ENCODE data around the gene CTU2. TPM values are rescaled to one million over a fixed set of nuclear protein-coding genes. Genes with fewer than 3 reads are reported as not detected.

Gene CTU2
- total RNA-seq, 1 experiment from 2014 or later: 52.4 TPM

DNA sequence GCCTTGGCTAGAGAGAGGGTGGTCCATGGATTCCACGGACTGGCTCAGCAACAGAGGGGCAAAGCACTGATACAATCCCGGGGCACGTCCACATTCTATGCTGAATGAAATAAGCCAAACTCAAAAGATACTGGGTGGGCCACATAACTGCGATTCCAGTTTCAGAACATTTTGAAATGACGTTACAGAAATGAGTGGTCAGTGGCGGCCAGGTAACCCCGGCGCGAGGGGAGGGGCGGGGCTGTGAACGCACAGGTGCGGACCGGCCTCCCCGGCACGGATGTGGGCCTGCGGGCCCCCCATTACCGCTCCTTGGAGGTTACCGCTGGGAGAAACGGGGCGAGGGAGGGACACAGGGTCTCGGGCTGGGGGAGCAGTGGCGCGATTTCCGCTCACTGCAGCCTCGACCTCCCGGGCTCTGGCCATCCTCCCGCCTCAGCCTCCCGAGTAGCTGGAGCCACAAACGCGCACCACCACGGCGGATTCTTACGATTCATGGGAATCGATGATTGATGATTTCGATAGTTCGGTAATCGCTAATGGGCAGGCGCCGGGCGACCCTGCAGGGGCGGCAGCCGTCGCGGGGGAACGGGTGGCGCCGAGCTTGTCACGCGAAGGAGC, 44.0 kb upstream of the CTU2 start:
- H3K4me3 Mint-ChIP-seq: peak overlapping the region; percentile 83
- no peak for ATAC-seq
- H3K27me3 Mint-ChIP-seq (ENCODE audit: low read depth): no peaks in the 10 kb centered on the region; the same call in 1 of the 2 replicates
- peak overlapping the region; percentile 93 for H3K27ac Mint-ChIP-seq
- peaks cover 18% of the 10 kb centered on the region for H3K4me1 Mint-ChIP-seq
- CTCF ChIA-PET: interaction anchor here (0.5 to 2.6 kb wide), 8 partner anchors 10 to 122 kb away, joined by 3 to 25 read pairs (median 4); no protein-coding TSS in a partner anchor
- H3K36me3 Mint-ChIP-seq: peaks cover 5% of the 10 kb centered on the region
- TF ChIP-seq ZNF219 (CRISPR knock-in tag; IDR thresholded peaks at IDR 0.05; ENCODE audit: borderline replicate concordance) (peak; percentile 70; the same call in 1 of the 2 replicates), TEAD1 (CRISPR knock-in tag; IDR thresholded peaks at IDR 0.05) (peak; percentile 40; the same call in 1 of the 2 replicates), ZNF416 (CRISPR knock-in tag; IDR thresholded peaks at IDR 0.05) (no peak), JAZF1 (CRISPR knock-in tag; IDR thresholded peaks at IDR 0.05) (no peak), JUN (CRISPR knock-in tag; IDR thresholded peaks at IDR 0.05) (0 out of 2 replicates have a peak, but pooled peaks have one; percentile 57)
- TF ChIP-seq, protein P1, sequence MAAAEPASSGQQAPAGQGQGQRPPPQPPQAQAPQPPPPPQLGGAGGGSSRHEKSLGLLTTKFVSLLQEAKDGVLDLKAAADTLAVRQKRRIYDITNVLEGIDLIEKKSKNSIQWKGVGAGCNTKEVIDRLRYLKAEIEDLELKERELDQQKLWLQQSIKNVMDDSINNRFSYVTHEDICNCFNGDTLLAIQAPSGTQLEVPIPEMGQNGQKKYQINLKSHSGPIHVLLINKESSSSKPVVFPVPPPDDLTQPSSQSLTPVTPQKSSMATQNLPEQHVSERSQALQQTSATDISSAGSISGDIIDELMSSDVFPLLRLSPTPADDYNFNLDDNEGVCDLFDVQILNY (CRISPR knock-in tag; IDR thresholded peaks at IDR 0.05): no peak
- TF ChIP-seq, protein P2, sequence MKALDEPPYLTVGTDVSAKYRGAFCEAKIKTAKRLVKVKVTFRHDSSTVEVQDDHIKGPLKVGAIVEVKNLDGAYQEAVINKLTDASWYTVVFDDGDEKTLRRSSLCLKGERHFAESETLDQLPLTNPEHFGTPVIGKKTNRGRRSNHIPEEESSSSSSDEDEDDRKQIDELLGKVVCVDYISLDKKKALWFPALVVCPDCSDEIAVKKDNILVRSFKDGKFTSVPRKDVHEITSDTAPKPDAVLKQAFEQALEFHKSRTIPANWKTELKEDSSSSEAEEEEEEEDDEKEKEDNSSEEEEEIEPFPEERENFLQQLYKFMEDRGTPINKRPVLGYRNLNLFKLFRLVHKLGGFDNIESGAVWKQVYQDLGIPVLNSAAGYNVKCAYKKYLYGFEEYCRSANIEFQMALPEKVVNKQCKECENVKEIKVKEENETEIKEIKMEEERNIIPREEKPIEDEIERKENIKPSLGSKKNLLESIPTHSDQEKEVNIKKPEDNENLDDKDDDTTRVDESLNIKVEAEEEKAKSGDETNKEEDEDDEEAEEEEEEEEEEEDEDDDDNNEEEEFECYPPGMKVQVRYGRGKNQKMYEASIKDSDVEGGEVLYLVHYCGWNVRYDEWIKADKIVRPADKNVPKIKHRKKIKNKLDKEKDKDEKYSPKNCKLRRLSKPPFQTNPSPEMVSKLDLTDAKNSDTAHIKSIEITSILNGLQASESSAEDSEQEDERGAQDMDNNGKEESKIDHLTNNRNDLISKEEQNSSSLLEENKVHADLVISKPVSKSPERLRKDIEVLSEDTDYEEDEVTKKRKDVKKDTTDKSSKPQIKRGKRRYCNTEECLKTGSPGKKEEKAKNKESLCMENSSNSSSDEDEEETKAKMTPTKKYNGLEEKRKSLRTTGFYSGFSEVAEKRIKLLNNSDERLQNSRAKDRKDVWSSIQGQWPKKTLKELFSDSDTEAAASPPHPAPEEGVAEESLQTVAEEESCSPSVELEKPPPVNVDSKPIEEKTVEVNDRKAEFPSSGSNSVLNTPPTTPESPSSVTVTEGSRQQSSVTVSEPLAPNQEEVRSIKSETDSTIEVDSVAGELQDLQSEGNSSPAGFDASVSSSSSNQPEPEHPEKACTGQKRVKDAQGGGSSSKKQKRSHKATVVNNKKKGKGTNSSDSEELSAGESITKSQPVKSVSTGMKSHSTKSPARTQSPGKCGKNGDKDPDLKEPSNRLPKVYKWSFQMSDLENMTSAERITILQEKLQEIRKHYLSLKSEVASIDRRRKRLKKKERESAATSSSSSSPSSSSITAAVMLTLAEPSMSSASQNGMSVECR (CRISPR knock-in tag; IDR thresholded peaks at IDR 0.05; ENCODE audit: borderline replicate concordance): peak; percentile 64
- TF ChIP-seq, protein P3, sequence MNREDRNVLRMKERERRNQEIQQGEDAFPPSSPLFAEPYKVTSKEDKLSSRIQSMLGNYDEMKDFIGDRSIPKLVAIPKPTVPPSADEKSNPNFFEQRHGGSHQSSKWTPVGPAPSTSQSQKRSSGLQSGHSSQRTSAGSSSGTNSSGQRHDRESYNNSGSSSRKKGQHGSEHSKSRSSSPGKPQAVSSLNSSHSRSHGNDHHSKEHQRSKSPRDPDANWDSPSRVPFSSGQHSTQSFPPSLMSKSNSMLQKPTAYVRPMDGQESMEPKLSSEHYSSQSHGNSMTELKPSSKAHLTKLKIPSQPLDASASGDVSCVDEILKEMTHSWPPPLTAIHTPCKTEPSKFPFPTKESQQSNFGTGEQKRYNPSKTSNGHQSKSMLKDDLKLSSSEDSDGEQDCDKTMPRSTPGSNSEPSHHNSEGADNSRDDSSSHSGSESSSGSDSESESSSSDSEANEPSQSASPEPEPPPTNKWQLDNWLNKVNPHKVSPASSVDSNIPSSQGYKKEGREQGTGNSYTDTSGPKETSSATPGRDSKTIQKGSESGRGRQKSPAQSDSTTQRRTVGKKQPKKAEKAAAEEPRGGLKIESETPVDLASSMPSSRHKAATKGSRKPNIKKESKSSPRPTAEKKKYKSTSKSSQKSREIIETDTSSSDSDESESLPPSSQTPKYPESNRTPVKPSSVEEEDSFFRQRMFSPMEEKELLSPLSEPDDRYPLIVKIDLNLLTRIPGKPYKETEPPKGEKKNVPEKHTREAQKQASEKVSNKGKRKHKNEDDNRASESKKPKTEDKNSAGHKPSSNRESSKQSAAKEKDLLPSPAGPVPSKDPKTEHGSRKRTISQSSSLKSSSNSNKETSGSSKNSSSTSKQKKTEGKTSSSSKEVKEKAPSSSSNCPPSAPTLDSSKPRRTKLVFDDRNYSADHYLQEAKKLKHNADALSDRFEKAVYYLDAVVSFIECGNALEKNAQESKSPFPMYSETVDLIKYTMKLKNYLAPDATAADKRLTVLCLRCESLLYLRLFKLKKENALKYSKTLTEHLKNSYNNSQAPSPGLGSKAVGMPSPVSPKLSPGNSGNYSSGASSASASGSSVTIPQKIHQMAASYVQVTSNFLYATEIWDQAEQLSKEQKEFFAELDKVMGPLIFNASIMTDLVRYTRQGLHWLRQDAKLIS (CRISPR knock-in tag; IDR thresholded peaks at IDR 0.05; ENCODE audit: borderline replicate concordance): no peak
- no peak for DNase-seq (ENCODE audit: low spot score)
- POLR2A ChIA-PET: interaction anchor here (0.8 to 1.3 kb wide), 3 partner anchors 8 to 43 kb away, joined by 3 to 4 read pairs (median 3); no protein-coding TSS in a partner anchor
- no peaks in the 10 kb centered on the region for H3K9me3 Mint-ChIP-seq

DNA sequence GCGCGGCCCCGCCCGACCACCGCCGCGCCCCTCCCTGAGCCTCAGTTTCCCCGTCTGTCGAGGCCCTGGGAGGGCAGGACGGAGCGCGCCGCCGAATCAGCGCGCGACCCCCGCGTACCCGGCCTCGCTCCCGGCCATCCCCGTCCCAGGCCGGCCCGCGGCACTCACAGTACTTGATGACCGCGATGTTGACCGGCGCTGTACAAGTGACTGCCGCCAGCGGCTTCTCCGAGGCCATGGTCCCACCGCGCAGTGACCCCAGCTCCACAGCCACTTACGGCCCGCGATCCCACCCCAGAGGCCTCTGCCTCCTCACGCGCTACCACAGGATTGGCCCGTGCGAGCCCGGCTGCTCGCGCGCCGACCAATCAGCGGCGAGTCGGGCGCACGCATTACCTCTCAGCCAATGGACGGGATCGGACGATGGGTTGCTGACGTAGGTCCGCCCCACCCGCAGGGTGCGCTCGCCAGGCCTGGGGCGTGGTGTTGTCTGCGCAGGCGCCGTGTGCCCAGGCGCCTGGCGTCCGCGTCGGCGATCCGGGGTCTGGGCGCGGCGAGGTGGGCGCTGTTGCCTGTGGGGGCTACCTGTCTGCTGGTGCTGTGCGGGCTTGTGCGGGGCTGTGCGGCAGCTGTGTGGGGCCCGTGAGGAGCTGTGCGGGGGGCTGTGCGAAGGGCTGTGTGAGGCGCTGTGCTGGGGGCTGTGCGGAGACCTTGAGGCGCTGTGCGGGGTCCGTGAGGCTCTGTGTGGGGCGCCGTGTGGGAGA, 43.3 kb upstream of the CTU2 start, which contains the start of gene MVD:
Gene MVD (minus strand): TSS at position 249 of the 764 bp plus-strand sequence. CDS start 11 bp downstream, at position 238.
- ATAC-seq: peak; percentile 97
- CTCF ChIA-PET: interaction anchor here (0.5 to 2.6 kb wide), 9 partner anchors 9 to 121 kb away, joined by 3 to 25 read pairs (median 4); no protein-coding TSS in a partner anchor
- no peaks in the 10 kb centered on the region for H3K9me3 Mint-ChIP-seq
- TF ChIP-seq MYBL2 (CRISPR knock-in tag; IDR thresholded peaks at IDR 0.05) (peak; percentile 94), CREB1 (CRISPR knock-in tag; IDR thresholded peaks at IDR 0.05) (no peak), ETV6 (CRISPR knock-in tag; IDR thresholded peaks at IDR 0.05) (peak; percentile 59), GABPB1 (CRISPR knock-in tag; IDR thresholded peaks at IDR 0.05) (0 out of 2 replicates have a peak, but pooled peaks have one; percentile 60), NFYB (CRISPR knock-in tag; conservative IDR thresholded peaks at IDR 0.05; ENCODE audit: low read depth) (peak; percentile 99)
- TF ChIP-seq, protein P4, sequence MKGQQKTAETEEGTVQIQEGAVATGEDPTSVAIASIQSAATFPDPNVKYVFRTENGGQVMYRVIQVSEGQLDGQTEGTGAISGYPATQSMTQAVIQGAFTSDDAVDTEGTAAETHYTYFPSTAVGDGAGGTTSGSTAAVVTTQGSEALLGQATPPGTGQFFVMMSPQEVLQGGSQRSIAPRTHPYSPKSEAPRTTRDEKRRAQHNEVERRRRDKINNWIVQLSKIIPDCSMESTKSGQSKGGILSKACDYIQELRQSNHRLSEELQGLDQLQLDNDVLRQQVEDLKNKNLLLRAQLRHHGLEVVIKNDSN (CRISPR knock-in tag; IDR thresholded peaks at IDR 0.05): peak; percentile 38; the same call in 1 of the 2 replicates
- TF ChIP-seq, protein P5, sequence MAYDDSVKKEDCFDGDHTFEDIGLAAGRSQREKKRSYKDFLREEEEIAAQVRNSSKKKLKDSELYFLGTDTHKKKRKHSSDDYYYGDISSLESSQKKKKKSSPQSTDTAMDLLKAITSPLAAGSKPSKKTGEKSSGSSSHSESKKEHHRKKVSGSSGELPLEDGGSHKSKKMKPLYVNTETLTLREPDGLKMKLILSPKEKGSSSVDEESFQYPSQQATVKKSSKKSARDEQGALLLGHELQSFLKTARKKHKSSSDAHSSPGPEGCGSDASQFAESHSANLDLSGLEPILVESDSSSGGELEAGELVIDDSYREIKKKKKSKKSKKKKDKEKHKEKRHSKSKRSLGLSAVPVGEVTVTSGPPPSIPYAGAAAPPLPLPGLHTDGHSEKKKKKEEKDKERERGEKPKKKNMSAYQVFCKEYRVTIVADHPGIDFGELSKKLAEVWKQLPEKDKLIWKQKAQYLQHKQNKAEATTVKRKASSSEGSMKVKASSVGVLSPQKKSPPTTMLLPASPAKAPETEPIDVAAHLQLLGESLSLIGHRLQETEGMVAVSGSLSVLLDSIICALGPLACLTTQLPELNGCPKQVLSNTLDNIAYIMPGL (CRISPR knock-in tag; IDR thresholded peaks at IDR 0.05): peak; percentile 59; the same call in 1 of the 2 replicates
- TF ChIP-seq, protein P6, sequence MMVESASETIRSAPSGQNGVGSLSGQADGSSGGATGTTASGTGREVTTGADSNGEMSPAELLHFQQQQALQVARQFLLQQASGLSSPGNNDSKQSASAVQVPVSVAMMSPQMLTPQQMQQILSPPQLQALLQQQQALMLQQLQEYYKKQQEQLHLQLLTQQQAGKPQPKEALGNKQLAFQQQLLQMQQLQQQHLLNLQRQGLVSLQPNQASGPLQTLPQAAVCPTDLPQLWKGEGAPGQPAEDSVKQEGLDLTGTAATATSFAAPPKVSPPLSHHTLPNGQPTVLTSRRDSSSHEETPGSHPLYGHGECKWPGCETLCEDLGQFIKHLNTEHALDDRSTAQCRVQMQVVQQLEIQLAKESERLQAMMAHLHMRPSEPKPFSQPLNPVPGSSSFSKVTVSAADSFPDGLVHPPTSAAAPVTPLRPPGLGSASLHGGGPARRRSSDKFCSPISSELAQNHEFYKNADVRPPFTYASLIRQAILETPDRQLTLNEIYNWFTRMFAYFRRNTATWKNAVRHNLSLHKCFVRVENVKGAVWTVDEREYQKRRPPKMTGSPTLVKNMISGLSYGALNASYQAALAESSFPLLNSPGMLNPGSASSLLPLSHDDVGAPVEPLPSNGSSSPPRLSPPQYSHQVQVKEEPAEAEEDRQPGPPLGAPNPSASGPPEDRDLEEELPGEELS (CRISPR knock-in tag; IDR thresholded peaks at IDR 0.05): peak; percentile 48; the same call in 1 of the 2 replicates
- TF ChIP-seq, protein P7, sequence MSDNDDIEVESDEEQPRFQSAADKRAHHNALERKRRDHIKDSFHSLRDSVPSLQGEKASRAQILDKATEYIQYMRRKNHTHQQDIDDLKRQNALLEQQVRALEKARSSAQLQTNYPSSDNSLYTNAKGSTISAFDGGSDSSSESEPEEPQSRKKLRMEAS (CRISPR knock-in tag; IDR thresholded peaks at IDR 0.05): peak; percentile 83; the same call in 1 of the 2 replicates

More for the DNA sequence above, 43.3 kb upstream of the CTU2 start, which contains the start of gene MVD:
- H3K27me3 Mint-ChIP-seq (ENCODE audit: low read depth): no peaks in the 10 kb centered on the region; the same call in 1 of the 2 replicates
- H3K4me1 Mint-ChIP-seq: peaks cover 19% of the 10 kb centered on the region
- peak; percentile 98 for DNase-seq (ENCODE audit: low spot score)
- H3K27ac Mint-ChIP-seq: peak within 1 kb of the TSS; percentile 93
- peak within 1 kb of the TSS; percentile 83 for H3K4me3 Mint-ChIP-seq
- POLR2A ChIA-PET: interaction anchor here (0.8 to 1.3 kb wide), 3 partner anchors 8 to 42 kb away, joined by 3 to 4 read pairs (median 3); no protein-coding TSS in a partner anchor
- H3K36me3 Mint-ChIP-seq: peaks cover 8% of the 10 kb centered on the region
